ENCODE results near the gene DYNLT1.

GRCh38 chr6:158688860-158689259, 44.3 kb upstream of the DYNLT1 start:
- no peak for TF ChIP-seq CTCF (conservative IDR thresholded peaks at IDR 0.05; ENCODE audit: low read depth, low read length)
- no peak for TF ChIP-seq RAD21 (IDR thresholded peaks at IDR 0.05; ENCODE audit: low read length)
- no peak for TF ChIP-seq POLR2A (IDR thresholded peaks at IDR 0.05; ENCODE audit: low read depth, low read length)
- TF ChIP-seq USF2 (IDR thresholded peaks at IDR 0.05; ENCODE audit: low read depth, low read length), result no peak
- no peak for TF ChIP-seq MAFK (IDR thresholded peaks at IDR 0.05; ENCODE audit: low read depth, low read length)
- no peak for TF ChIP-seq NFE2L2 (IDR thresholded peaks at IDR 0.05; ENCODE audit: low read depth, low read length)
- TF ChIP-seq ELK1 (IDR thresholded peaks at IDR 0.05; ENCODE audit: borderline replicate concordance, low read depth, low read length), result no peak

All from IMR-90 (cell line).